ENCODE results near the gene MRPS34.

Gene MRPS34

GRCh38 chr16:1781254-1781653 lies 8.3 kb upstream of the MRPS34 start:
- no peak for DNase-seq (ENCODE audit: low spot score)

- no peak for DNase-seq (ENCODE audit: low spot score)
Measured at GRCh38 chr16:1780677-1781072, 7.7 kb upstream of the MRPS34 start.

- no peak for DNase-seq (ENCODE audit: low spot score)
Measured at GRCh38 chr16:1779741-1780676, 7.1 kb upstream of the MRPS34 start.

GRCh38 chr16:1779234-1779701 lies 6.3 kb upstream of the MRPS34 start:
- DNase-seq (ENCODE audit: low spot score), result no peak

GRCh38 chr16:1778200-1779179 lies 5.6 kb upstream of the MRPS34 start:
- DNase-seq (ENCODE audit: low spot score), result no peak

GRCh38 chr16:1777375-1778199 lies 4.7 kb upstream of the MRPS34 start:
- DNase-seq (ENCODE audit: low spot score), result no peak

- no peak for DNase-seq (ENCODE audit: low spot score)
Measured at GRCh38 chr16:1776991-1777374, 4.0 kb upstream of the MRPS34 start.

- no peak for DNase-seq (ENCODE audit: low spot score)
Measured at GRCh38 chr16:1776672-1776955, 3.7 kb upstream of the MRPS34 start.

- no peak for DNase-seq (ENCODE audit: low spot score)
Measured at GRCh38 chr16:1775846-1776671, 3.1 kb upstream of the MRPS34 start.

- DNase-seq (ENCODE audit: low spot score), result no peak
Measured at GRCh38 chr16:1775006-1775845, 2.3 kb upstream of the MRPS34 start.

- no peak for DNase-seq (ENCODE audit: low spot score)
Measured at GRCh38 chr16:1774448-1774780, 1.5 kb upstream of the MRPS34 start.

- no peak for DNase-seq (ENCODE audit: low spot score)
Measured at GRCh38 chr16:1773703-1774447, 941 bp upstream of the MRPS34 start.

GRCh38 chr16:1772362-1772907 lies 499 bp downstream of the MRPS34 start, which contains the start of gene EME2:
Gene EME2, plus strand, starts transcription at chr16:1772810. Its CDS starts 418 bp downstream, at chr16:1773228.
- no peak for DNase-seq (ENCODE audit: low spot score)

GRCh38 chr16:1771864-1772361 lies 1.0 kb downstream of the MRPS34 start:
- no peak for DNase-seq (ENCODE audit: low spot score)

GRCh38 chr16:1771188-1771863 lies 1.6 kb downstream of the MRPS34 start, which contains the start of gene NME3:
Gene NME3, minus strand, starts transcription at chr16:1771543. Its CDS starts 9 bp downstream, at chr16:1771534.
- DNase-seq (ENCODE audit: low spot score), result peak; percentile 58

GRCh38 chr16:1770328-1771187 lies 2.4 kb downstream of the MRPS34 start:
- DNase-seq (ENCODE audit: low spot score), result peak; percentile 37
